Pulmonary artery endothelial cell (primary cell): Measurements from ENCODE around the gene EDC3. TPM values are rescaled to one million over a fixed set of nuclear protein-coding genes. Genes with fewer than 3 reads are reported as not detected.

Source experiments
- DNase-seq: peaks from one replicate; pipeline ENCODE4 v3.0.0-alpha.2; 2011; ENCODE audit warnings: low read depth, low spot score
- total RNA-seq: library from RNA; depleted of rRNA; stranded (reverse); fragments of >200 nt; gene quantifications from 2 replicates; pipeline ENCODE4 v1.2.3, GENCODE V29; 2014

Gene EDC3
- total RNA-seq, 1 donor from 2014 or later, result 14.3 TPM

DNA sequence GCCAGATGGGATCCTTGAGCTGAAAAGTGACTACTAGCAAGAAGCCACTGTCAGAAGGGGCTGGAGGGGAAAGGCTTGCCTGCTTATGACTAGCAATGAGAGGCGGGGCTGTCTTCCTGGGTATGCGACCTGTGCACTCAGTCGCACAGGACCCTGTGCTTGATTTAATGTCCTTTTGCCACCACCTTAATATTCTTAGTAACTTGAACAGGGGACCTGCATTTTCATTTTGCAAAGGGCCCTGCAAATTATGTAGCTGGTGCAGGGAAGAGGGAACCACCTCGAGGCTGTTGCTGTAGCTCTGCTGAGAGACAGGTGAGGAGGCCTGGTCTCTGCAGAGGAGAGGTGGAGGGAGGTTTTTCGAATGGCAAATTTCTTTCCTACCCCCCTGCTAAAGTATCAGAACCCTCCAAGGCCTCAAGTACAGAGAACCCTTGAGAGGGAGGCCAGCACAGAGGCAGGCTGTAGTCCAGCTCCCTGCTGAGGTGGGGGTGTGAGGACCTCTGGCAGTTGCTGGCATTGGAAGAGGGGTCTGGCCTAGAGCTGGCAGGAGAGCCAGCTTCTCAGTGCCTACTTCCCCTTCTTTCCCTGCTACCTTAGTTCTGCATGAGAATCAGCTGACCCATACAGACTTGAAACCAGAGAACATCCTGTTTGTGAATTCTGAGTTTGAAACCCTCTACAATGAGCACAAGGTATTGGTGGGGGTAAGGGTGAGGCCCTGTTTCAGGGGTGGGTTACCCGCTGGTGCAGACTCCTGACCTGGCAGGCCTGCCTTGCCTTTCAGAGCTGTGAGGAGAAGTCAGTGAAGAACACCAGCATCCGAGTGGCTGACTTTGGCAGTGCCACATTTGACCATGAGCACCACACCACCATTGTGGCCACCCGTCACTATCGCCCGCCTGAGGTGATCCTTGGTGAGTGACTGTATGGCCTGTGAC lies 68.8 kb downstream of the EDC3 start:
- no peak for DNase-seq

DNA sequence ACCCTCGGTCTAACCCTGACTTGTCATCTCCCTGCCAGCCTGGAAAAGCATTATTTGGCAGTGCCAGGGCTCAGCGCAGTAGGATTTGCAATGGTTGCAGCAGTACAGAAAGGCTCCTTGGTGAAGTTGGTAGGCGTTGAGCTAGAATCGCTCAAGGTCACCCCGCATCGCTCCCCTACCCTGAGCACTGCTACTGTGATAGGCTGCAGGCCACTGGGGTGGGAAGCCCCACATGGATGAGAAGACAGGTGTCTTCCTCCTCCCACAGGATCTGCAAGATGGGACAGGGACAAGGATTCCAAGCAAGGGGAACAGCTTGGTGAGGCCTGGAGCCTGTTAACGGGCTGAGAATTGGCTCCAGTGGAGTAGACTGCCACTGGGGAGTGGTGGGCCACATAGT lies 69.5 kb downstream of the EDC3 start:
- DNase-seq, result no peak

DNA sequence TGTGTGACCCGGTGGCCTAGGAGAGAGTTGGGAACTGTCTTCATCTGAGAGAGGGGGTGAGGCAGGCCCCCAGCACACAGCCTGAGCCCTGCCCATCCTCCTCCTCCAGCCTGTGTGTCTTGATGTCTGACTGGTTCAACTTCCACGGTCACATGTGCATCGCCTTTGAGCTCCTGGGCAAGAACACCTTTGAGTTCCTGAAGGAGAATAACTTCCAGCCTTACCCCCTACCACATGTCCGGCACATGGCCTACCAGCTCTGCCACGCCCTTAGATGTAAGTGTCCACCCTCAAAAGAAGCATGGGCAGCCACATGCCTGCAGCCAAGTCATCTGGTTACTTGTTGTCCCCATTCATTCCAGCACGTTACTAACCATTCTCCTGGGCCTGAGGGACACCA lies 70.1 kb downstream of the EDC3 start:
- no peak for DNase-seq

DNA sequence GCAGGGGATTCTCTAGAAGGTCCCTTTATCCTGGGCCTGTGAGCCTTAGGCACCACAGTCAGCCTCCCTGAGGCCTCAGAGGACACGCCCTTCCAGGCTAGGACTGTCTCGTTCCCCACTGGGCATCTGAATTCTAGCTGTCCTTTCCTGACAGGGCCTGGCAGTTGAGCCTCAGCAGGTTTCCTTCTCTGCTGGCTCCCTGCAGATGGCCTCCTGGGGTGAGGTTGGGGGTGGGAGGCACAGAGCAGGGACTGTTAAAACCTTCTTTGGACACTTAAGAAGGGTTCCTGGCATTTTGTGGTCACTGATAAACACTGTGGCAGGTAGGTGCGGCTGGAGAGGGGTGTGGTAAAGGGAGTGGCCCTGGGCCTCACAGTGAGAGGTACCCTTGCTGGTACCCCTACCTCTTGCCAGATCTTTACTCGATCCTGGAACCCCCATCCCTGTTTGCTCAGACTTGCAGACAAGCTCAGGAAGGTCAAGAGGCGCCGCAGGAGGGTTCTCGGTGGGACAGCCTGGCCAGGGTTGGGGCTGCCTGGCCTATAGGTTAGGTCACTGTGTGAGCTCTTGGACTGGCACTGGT lies 71.7 kb downstream of the EDC3 start:
- no peak for DNase-seq

DNA sequence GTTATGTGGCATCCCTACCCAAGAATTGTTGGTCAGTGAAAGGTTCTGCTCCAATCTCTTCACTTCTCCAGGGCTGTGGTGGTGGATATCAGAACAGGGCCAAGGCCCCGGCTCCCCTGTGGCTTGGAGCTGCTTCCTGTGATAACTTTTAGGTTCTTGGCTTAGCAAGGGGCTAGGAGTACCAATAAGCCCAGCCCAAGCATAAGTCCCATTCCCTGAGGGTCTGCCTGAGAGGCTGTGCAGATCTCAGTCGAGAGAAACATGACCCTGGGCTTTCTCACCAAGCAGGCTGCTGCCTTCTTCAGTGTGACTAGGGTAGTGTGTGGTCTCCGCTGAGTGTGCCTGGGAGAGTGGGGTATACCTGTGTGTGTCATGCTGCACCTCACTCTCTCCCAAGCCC lies 73.1 kb downstream of the EDC3 start:
- no peak for DNase-seq

DNA sequence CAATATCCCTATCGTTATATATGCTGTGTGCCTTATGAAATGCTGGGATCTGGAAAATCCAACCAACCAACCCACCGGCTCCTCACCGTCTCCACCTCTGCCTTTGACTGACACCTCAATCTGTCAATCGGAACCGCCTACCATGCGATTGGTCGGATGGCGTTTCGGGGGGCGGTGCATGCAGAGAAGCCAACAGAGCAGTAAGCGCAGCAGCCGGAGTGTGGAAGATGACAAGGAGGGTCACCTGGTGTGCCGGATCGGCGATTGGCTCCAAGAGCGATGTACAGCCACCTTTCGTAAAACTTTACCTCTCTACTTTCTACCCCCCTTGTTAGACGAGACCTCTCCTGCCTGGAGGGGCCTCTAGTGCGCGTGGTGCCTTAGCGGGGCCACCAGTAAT lies 73.9 kb downstream of the EDC3 start:
- no peak for DNase-seq

DNA sequence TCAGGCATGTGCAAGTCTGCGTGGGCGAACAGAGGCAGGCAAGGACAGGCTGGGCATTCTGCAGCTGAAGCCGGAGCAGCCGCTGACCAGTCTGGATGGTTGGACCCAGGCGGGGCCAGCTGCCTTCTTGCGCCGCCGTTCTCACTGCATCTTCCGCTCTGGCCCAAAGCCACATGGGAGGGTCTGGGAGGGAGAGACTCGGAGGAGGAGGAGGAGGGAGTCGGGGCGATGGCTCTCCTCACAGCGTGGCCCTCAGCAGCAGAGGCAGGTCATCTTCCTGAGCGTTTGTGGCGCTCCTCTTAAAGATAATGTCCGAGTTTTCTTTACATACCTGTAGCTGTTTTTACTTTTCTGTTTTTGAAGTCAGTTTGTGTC lies 74.3 kb downstream of the EDC3 start:
- DNase-seq, result no peak

DNA sequence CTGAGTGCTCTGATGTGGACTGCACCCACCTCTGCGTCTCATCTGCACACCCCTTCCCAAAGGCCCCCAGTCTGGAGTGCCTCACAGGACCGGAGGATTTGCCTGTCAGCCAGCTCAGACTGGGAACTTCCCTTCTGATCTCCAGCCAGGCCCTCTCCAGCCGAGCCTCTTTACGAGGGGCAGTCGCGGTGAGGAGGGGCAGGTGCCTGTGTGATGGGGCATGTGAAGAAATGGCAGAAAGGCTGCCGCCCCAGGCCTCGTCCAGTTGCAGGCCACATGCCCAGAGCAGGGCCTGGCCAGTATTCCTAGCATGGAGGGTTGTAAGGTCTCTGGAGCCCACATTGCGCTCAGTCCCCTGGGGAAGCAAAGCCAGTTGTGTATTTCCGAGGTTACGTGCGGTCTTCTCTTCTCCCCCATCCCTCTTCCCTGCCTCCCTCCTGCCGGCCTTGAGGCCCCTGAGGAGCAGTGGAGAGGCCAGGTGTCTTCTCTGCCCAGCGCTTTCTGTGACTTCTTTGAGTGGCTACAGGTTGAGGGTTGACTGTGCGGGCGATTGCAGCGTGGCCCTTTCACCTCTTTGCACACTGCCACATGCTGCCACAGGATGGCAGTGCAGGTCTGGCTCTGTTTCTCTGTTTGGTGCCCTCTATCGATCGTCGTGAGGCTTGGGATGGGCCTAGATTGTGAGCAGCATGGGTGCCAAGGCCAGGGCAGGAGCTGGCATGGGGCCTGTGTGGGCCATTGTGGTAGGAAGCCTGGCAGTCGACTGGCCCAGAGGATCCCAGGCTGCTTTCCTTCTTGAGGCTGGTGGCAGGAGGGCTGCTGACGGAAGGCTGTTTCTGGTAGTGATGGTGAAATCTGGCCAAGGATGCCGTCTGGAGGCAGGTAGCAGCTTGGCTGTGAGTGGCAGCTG lies 74.9 kb downstream of the EDC3 start:
- DNase-seq, result no peak

DNA sequence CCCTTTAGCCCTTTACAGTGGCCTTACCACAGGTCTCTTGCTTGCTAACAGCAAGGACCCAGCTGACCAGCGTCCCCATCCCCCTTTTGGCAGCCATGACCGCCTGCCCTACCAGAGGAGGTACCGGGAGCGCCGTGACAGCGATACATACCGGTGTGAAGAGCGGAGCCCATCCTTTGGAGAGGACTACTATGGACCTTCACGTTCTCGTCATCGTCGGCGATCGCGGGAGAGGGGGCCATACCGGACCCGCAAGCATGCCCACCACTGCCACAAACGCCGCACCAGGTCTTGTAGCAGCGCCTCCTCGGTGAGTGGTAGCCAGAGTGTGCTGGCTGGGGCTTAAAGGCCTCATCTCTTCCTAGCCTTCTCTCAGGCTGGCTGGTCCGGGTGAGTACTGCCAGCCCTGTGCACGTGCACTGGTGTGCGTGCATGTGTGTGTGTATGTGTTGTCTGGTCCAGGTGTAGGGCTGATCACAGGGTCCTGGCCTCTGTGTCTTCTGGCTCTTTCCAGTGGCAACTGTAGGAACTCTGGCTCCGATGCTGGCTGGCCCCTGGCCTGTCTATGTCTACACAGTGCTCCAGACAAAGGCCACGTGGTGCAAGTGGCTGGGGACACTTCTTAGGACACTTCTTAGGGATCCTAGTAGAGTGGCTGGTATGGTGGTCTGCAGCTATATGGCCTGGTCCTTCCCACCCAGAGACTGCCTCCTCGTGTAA lies 75.7 kb downstream of the EDC3 start:
- DNase-seq, result no peak

DNA sequence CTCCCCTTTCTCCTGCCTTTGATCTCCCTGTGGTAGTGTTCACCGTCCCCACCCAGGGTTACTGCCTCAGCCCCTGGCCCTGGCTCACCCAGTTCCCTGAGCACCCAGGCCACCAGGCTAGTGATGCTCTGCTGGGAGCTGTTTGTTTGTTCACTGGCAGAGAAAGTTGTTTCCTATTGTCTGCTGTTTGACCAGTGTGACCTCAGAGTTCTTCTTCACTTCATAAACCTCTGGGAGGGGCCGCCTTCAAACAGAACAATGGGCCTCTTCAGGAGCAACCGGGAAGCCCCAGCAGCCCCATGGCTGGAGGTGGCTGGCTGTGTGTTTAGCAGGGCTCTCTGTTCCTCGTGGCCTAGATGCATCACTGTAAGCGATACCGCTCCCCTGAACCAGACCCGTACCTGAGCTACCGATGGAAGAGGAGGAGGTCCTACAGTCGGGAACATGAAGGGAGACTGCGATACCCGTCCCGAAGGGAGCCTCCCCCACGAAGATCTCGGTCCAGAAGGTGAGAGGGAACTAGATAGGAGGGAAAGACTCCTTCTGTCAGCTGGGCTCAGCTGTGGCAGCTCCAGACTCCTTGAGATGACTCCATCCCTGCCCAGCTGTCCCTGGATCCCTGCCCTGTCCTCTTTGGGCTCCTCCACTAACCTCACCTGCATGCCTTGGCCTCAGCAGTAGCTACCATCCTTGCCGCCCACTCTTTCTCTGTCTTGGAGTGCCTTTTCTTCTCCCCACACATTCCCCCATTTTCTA lies 76.8 kb downstream of the EDC3 start:
- DNase-seq, result no peak

DNA sequence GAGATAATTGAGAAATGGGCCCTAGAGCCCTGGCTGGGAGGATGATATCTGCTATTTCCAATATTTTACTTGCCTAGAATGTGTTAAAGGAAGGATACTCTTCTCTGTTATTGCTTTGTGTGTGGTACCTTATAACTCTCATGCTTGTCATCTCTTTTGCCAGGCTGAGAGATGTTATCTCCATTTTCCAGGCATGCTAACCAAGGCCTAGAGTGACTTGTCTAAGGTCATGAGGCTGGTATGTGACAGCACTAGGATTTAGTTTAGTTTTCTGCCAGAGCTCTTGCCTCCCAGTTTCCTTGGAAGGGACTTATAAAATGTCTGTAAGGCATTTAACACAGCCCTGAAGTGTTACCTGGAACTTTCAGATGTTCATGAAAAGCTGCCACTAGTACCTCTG lies 78.8 kb downstream of the EDC3 start:
- no peak for DNase-seq

DNA sequence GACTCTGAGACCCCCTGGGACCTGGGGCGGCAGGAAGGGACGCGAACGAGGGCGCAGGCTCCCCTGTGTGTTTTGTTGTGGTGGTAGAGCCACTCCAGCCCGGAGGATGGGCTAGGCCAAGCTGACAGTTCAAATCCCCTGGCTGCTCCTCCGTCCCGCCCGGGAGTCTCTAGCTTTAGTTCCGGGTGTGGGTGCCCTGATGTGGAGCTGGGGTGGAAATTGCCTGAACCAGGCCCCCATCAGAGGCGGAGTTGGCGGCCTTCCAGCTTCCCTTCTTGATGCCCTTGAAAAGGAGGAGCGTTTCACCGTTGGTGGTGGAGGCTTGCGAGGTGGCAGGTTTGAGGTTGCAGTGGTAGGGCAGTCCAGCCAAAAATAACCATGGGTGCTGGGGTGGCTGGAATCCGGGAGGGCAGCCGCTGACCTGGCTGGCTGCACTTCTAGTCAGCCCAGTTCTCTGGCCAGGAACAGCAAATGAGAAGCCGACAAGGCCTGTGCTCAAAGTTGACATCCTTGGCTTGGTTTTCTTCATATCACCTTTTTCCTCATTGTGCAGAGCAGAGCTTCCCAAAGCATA lies 79.4 kb downstream of the EDC3 start:
- DNase-seq, result no peak

DNA sequence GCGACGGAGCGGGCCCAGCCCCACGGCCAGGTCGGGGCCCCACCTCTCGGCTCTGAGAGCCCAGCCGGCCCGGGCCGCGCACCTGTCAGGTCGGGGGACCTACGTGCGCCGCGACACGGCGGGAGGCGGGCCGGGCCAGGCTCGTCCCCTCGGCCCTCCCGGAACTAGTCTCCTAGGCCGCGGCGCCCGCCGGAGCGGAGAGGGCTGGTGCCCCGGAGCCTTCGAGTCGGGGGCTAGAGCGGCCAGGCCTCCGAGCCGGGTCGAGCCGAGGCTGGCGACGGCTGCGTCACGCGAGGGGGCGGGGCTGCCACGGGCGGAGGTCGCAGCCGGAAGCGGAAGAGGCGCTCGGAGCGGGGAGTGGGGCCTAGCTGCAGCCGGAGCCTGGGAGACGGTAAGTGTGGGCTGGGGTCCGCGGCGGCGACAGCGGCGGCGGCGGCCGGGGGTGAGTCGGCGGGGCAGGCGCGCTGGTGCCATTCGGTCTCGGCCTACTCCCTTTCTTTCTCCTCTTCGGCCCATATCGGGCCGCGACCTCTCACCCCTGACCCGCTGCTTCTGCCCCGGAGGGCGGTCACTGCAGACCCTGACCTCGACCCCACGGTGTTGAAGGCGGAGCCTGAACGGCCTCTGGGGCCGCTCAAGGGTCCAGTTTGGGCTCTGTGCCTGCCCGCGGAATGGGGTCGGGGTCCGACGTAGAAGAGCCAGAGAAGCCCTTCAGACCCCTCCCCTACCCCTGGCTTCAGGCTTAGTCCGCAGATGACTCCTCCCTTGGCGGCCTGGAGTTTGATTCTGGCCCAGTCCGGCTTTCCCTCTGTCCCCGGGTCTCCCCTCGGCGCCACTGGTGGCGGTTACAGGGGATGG lies 80.1 kb downstream of the EDC3 start, which contains the start of gene CLK3:
Gene CLK3 (plus strand): TSS at position 329 of the 858 bp plus-strand sequence. CDS start 3,361 bp downstream, outside the sequence.
- peak; percentile 66 for DNase-seq

DNA sequence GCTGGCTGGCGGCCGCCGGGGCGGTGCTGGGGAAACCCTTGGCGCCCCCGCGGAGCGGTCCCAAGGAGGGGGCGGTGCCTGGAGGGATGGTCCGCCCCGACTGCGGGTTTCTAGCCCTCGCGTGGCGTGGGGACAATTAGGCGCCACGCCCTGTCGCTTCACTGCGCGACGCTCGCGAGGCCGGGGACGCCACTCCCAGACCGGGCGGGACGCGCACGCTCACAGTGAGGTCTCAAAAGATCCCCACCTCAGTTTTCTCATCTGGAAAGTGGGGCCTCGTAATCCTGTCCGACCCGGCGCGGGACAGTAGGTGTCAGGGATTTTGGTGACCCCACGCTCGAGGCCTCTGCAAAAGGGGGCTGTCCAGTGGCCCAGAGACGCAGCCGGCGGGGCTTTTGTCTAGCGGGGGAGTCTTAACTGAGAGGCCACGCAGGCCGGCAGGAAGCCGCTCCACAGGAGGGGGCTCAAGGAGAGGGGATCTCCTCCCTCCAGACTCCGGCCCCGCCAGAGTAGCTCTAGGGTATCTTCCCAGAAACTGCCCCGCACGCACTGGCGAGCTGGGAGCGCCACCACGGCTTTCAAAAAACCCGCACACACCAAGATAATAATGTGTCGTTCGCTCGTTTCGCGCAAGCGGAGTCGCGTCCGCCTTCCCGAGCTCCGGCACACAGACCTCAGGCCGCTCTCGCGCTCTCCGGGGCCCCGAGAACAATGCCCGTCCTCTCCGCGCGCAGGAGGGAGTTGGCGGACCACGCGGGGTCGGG lies 80.9 kb downstream of the EDC3 start:
- DNase-seq, result no peak

DNA sequence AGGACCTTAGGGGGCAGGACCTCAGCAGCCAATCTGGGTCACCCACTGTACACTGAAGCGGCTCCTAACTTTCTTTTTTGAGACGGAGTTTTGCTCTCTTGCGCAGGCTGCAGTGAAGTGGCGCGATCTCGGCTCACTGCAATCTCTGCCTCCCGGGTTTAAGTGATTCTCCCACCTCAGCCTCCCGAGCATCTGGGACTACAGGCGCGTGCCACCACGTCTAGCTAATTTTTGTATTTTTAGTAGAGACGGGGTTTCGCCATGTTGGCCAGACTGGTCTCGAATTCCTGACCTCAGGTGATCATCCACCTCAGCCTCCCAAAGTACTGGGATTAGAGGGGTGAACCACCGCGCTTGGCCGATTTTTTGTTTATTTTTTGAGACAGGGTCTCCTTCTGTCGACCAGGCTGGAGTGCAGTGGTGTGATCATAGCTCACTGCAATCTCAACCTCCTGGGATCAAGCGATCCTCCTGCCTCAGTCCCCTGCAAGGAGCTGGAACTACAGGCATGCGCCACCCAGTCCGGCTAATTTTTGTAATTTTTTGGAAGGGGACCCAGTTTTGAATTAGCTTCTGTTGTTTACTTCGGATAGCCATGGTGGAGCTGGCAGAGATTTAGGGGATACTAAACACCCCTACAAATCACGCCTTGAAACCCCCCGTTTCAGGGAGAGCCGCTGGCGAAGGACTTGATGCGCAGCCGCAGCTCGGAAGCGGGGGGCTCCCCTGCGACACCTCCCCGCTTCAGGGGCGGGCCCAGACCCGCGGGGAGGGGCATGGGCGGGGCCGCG lies 81.7 kb downstream of the EDC3 start:
- no peak for DNase-seq

DNA sequence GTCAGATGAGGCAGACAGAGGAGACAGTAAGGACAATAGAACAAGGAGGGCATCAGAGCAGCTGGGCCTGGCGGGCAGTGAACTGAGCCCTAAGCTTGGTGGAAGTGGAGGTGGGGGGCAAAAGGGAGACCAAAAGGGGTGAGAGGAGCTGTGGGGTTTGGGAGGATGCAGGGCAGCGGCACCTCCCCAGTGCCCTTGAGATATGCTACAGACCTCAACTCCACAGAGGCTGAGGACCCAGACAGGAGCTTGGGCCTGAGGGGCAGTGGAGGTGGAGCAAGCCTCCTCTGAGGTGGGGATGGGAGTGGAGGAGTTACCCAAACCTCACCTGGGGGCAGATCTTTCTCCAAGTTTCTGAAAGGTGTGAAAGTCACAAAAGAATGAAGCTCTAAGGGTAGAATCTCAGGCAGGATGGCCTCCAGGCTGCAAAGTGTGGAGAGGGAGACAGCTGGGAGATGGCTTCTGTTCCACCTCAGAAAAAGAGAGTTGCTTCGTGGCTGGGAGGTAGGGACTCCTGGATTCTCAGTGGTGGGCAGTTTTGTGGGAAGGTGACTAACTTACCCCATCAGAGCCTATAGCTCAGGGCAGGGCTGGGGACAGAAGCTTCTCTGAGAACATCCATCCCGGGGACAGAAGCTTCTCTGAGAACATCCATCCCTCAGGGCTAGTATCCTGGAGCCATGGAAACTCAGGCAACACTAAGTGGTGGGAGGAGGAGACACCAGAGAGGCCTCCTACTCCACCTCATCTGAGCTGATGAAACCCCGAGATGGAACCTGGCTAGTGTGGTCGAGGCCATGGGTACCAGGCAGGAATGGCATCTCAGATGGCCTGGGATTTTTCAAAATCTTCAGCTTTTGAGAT lies 82.5 kb downstream of the EDC3 start:
- no peak for DNase-seq

DNA sequence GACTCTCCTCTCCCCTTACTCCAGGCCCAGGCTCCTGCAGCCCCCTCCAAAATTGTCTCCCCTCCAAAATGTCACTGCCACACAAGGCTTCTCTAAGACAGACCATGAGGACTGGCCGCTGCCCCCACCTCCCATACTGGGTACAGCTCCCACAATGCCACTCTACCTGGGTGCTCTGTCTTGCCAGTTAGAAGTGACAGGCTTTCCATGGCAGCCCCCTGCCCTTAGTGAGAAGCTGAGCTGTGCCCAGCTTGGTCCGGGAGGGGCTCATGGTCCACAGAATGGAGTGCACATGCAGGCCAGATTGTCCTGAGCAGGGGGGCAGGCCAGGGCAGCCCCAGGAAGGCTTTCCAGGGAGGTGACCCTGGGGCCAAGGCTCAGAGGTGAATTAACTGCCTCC lies 83.1 kb downstream of the EDC3 start:
- DNase-seq, result no peak
